HG03521 (cell line): ENCODE results near the gene MAP2K6.

Source experiments
- ATAC-seq: cut with Tn5 transposase; IDR thresholded peaks from one replicate; pipeline ENCODE4 v1.9.1; 2021; ENCODE audit warnings: mild to moderate bottlenecking, moderate library complexity; ENCODE audit not compliant: unreplicated experiment

The MAP2K6 gene

GRCh38 chr17:69414408-69415274 lies at the start of gene MAP2K6:
MAP2K6 (plus strand) TSS chr17:69414697; CDS start chr17:69414985, 288 bp downstream.
- ATAC-seq = peak; percentile 97

GRCh38 chr17:69367298-69367697 lies 47.2 kb upstream of the MAP2K6 start:
- ATAC-seq = peak; percentile 69

GRCh38 chr17:69373069-69373468 lies 41.4 kb upstream of the MAP2K6 start:
- no peak for ATAC-seq

GRCh38 chr17:69375229-69375628 lies 39.3 kb upstream of the MAP2K6 start:
- no peak for ATAC-seq

- ATAC-seq = no peak
Observed at GRCh38 chr17:69388822-69389442, 25.6 kb upstream of the MAP2K6 start.

GRCh38 chr17:69390795-69391501 lies 23.5 kb upstream of the MAP2K6 start:
- ATAC-seq = no peak

- no peak for ATAC-seq
Observed at GRCh38 chr17:69401251-69401650, 13.2 kb upstream of the MAP2K6 start.

GRCh38 chr17:69402052-69402451 lies 12.4 kb upstream of the MAP2K6 start:
- ATAC-seq = no peak

GRCh38 chr17:69404399-69404798 lies 10.1 kb upstream of the MAP2K6 start:
- ATAC-seq = no peak

GRCh38 chr17:69405096-69405495 lies 9.4 kb upstream of the MAP2K6 start:
- no peak for ATAC-seq

GRCh38 chr17:69406941-69407340 lies 7.6 kb upstream of the MAP2K6 start:
- no peak for ATAC-seq

- ATAC-seq = no peak
Observed at GRCh38 chr17:69407759-69408158, 6.7 kb upstream of the MAP2K6 start.

- no peak for ATAC-seq
Observed at GRCh38 chr17:69410671-69411070, 3.8 kb upstream of the MAP2K6 start.

- no peak for ATAC-seq
Observed at GRCh38 chr17:69411766-69412165, 2.7 kb upstream of the MAP2K6 start.

- no peak for ATAC-seq
Observed at GRCh38 chr17:69412251-69412671, 2.2 kb upstream of the MAP2K6 start.

GRCh38 chr17:69415431-69415830 lies 934 bp downstream of the MAP2K6 start:
- no peak for ATAC-seq

GRCh38 chr17:69417545-69418483 lies 3.3 kb downstream of the MAP2K6 start:
- no peak for ATAC-seq

GRCh38 chr17:69418535-69418934 lies 4.0 kb downstream of the MAP2K6 start:
- ATAC-seq = no peak

- ATAC-seq = no peak
Observed at GRCh38 chr17:69423450-69423849, 9.0 kb downstream of the MAP2K6 start.

GRCh38 chr17:69424287-69425041 lies 10.0 kb downstream of the MAP2K6 start:
- ATAC-seq = no peak
